IMR-90 (cell line): ENCODE results near the gene C11orf21.

Experiments used
- CHD1 ChIP-seq: IDR thresholded peaks from 2 replicates; pipeline ENCODE4 v1.6.1; 2012; ENCODE audit warnings: low read depth, low read length, improper control_type of control experiment
- CTCF ChIP-seq: conservative IDR thresholded peaks from 2 replicates; pipeline ENCODE4 v1.5.1; 2012; ENCODE audit warnings: mild to moderate bottlenecking, low read depth, low read length, improper control_type of control experiment
- ELK1 ChIP-seq: fragments of 150-350 bp; IDR thresholded peaks from 2 replicates; pipeline ENCODE4 v1.6.1; 2016; ENCODE audit warnings: low read depth, mild to moderate bottlenecking, low read length, moderate library complexity, borderline replicate concordance
- USF2 ChIP-seq: fragments of 150-350 bp; IDR thresholded peaks from 2 replicates; pipeline ENCODE4 v1.6.1; 2017; ENCODE audit warnings: mild to moderate bottlenecking, antibody characterized with exemption, low read length, low read depth

- no peak for TF ChIP-seq CTCF
- no peak for TF ChIP-seq CHD1
- no peak for TF ChIP-seq ELK1
- TF ChIP-seq USF2: no peak
Observed at GRCh38 chr11:2264366-2265053, 37.2 kb downstream of the C11orf21 start.
